WERI-Rb-1 (cell line): Measurements from ENCODE around the gene ERMAP.

Experiments
- DNase-seq: peaks from one replicate; pipeline ENCODE4 v3.0.0-alpha.2; 2020
- H3K27ac ChIP-seq: fragments of 250-450 bp; sonication (Bioruptor Pico); 2 replicates; pipeline ENCODE4 v1.5.1; 2020; ENCODE audit warnings: mild to moderate bottlenecking, moderate library complexity
- H3K27me3 ChIP-seq: fragments of 250-450 bp; sonication (Bioruptor Pico); 2 replicates; pipeline ENCODE4 v1.5.1; 2021; ENCODE audit warnings: mild to moderate bottlenecking, low read depth, moderate library complexity; ENCODE audit not compliant: insufficient read depth, severe bottlenecking
- H3K36me3 ChIP-seq: fragments of 250-450 bp; sonication (Bioruptor Pico); 2 replicates; pipeline ENCODE4 v1.5.1; 2020; ENCODE audit warnings: mild to moderate bottlenecking, moderate library complexity
- H3K4me3 ChIP-seq: 2 replicates; pipeline ENCODE4 v1.5.1; 2011; ENCODE audit warnings: low read depth, mild to moderate bottlenecking, control low read depth, low read length
- H3K9me3 ChIP-seq: fragments of 250-450 bp; sonication (Bioruptor Pico); 2 replicates; pipeline ENCODE4 v1.5.1; 2021; ENCODE audit warnings: mild to moderate bottlenecking, moderate library complexity; ENCODE audit not compliant: severe bottlenecking
- CTCF ChIP-seq: IDR thresholded peaks from 2 replicates; pipeline ENCODE4 v1.5.1; 2011; ENCODE audit warnings: low read depth, mild to moderate bottlenecking, control low read depth, inconsistent platforms, low read length

Gene ERMAP

GRCh38 chr1:42877380-42877779 is 60.5 kb downstream of the ERMAP start:
- DNase-seq, result no peak
- Histone ChIP-seq H3K9me3 (peaks cover 3% of the 10 kb centered on the region), H3K27ac (no peak overlapping the region), H3K27me3 (no peaks in the 10 kb centered on the region), H3K36me3 (no peaks in the 10 kb centered on the region), H3K4me3 (no peak overlapping the region)
- TF ChIP-seq CTCF, result no peak

GRCh38 chr1:42880384-42880783 is 63.5 kb downstream of the ERMAP start:
- peaks cover 3% of the 10 kb centered on the region for H3K9me3 ChIP-seq
- H3K27me3 ChIP-seq, result no peaks in the 10 kb centered on the region
- no peak for TF ChIP-seq CTCF
- no peak for DNase-seq
- no peak overlapping the region for H3K27ac ChIP-seq
- H3K4me3 ChIP-seq, result no peak overlapping the region
- H3K36me3 ChIP-seq, result no peaks in the 10 kb centered on the region

- H3K9me3 ChIP-seq, result peaks cover 2% of the 10 kb centered on the region
- DNase-seq, result no peak
- H3K36me3 ChIP-seq, result no peaks in the 10 kb centered on the region
- H3K4me3 ChIP-seq, result no peak overlapping the region
- no peak overlapping the region for H3K27ac ChIP-seq
- no peaks in the 10 kb centered on the region for H3K27me3 ChIP-seq
- TF ChIP-seq CTCF, result no peak
Observed at GRCh38 chr1:42886046-42886739, 69.3 kb downstream of the ERMAP start.

- no peak for DNase-seq
- no peak for TF ChIP-seq CTCF
- Histone ChIP-seq H3K27ac (no peak overlapping the region), H3K36me3 (no peaks in the 10 kb centered on the region), H3K27me3 (no peaks in the 10 kb centered on the region), H3K4me3 (no peak overlapping the region), H3K9me3 (peaks cover 2% of the 10 kb centered on the region)
Observed at GRCh38 chr1:42886800-42887199, 69.9 kb downstream of the ERMAP start.

- H3K9me3 ChIP-seq, result peaks cover 2% of the 10 kb centered on the region
- no peaks in the 10 kb centered on the region for H3K27me3 ChIP-seq
- H3K36me3 ChIP-seq, result no peaks in the 10 kb centered on the region
- H3K4me3 ChIP-seq, result no peak overlapping the region
- no peak for TF ChIP-seq CTCF
- H3K27ac ChIP-seq, result no peak overlapping the region
- DNase-seq, result no peak
Observed at GRCh38 chr1:42887366-42887765, 70.4 kb downstream of the ERMAP start.
